ENCODE data around the gene IL21R.

GRCh38 chr16:27453494-27453825, 51.5 kb downstream of the IL21R start:
- TF ChIP-seq CTCF (IDR thresholded peaks at IDR 0.05; ENCODE audit: low read depth, low read length, poor library complexity, severe bottlenecking) (no peak), EZH2phosphoT487 (IDR thresholded peaks at IDR 0.05; ENCODE audit: borderline replicate concordance, low read length) (no peak)
